SU-DHL-6 (cell line): ENCODE results near the gene CLDN14.

Experiments
- H2AFZ ChIP-seq: fragments of 200-600 bp; sonication (generic); 2 replicates; pipeline ENCODE4 v1.6.1; 2014; ENCODE audit warnings: low read depth, mild to moderate bottlenecking, moderate library complexity, mixed read lengths, antibody characterized with exemption, low read length; ENCODE audit not compliant: severe bottlenecking
- H3F3A ChIP-seq: fragments of 200-600 bp; shearing (Covaris generic); 2 replicates; pipeline ENCODE4 v1.6.0; 2016; ENCODE audit warnings: antibody characterized with exemption, mild to moderate bottlenecking; ENCODE audit not compliant: insufficient read depth
- H3K27ac ChIP-seq: fragments of 200-600 bp; sonication (generic); 2 replicates; pipeline ENCODE4 v1.5.1; 2016; ENCODE audit warnings: low read depth, mild to moderate bottlenecking, low read length, moderate library complexity, mixed read lengths
- H3K27me3 ChIP-seq: fragments of 200-600 bp; sonication (generic), shearing (Covaris generic); 2 replicates; pipeline ENCODE4 v1.6.0; 2014; ENCODE audit warnings: mild to moderate bottlenecking, low read length
- H3K36me3 ChIP-seq: fragments of 200-600 bp; sonication (generic); 2 replicates; pipeline ENCODE4 v1.6.1; 2014; ENCODE audit warnings: mild to moderate bottlenecking, low read length, mixed read lengths
- H3K4me2 ChIP-seq: fragments of 300-600, 200-600 bp; shearing (Covaris generic), sonication (generic); 2 replicates; pipeline ENCODE4 v1.6.0; 2014; ENCODE audit warnings: low read length, low read depth, mild to moderate bottlenecking; ENCODE audit not compliant: poor library complexity, severe bottlenecking
- H3K4me3 ChIP-seq: fragments of 200-600 bp; sonication (generic); 2 replicates; pipeline ENCODE4 v1.5.1; 2014; ENCODE audit warnings: antibody characterized with exemption, low read length, mild to moderate bottlenecking, mixed read lengths; ENCODE audit not compliant: insufficient read depth, poor library complexity, severe bottlenecking
- H3K79me2 ChIP-seq: fragments of 200-600 bp; sonication (generic); 2 replicates; pipeline ENCODE4 v1.6.1; 2014; ENCODE audit warnings: mild to moderate bottlenecking, low read length, moderate library complexity; ENCODE audit not compliant: insufficient read depth
- H3K9ac ChIP-seq: fragments of 200-600 bp; sonication (generic); 2 replicates; pipeline ENCODE4 v1.7.0; 2014; ENCODE audit warnings: mild to moderate bottlenecking, low read length
- H3K9me2 ChIP-seq: fragments of 200-600 bp; sonication (generic); replicated peaks from 2 replicates; pipeline ENCODE4 v1.6.1; 2014; ENCODE audit warnings: low read length; ENCODE audit not compliant: insufficient read depth
- H3K9me3 ChIP-seq: fragments of 200-600 bp; sonication (generic); 2 replicates; pipeline ENCODE4 v1.6.1; 2014; ENCODE audit warnings: low read length, mixed read lengths; ENCODE audit not compliant: insufficient read depth
- H4K20me1 ChIP-seq: fragments of 200-600 bp; sonication (generic); 2 replicates; pipeline ENCODE4 v1.6.1; 2014; ENCODE audit warnings: low read depth, mild to moderate bottlenecking, antibody characterized with exemption, low read length, moderate library complexity, mixed read lengths
- EZH2phosphoT487 ChIP-seq: fragments of 200-600 bp; sonication (generic), shearing (Covaris generic); conservative IDR thresholded peaks from 2 replicates; pipeline ENCODE4 v1.6.1; 2018; ENCODE audit warnings: mild to moderate bottlenecking, antibody characterized with exemption, low read length, moderate library complexity, mixed read lengths
- TF ChIP-seq, protein P1 (sequence below): fragments of 200-600 bp; sonication (generic); IDR thresholded peaks from one replicate; pipeline ENCODE4 v1.5.1; 2017; ENCODE audit warnings: antibody characterized with exemption, mild to moderate bottlenecking, low read length, moderate library complexity; ENCODE audit not compliant: insufficient read depth, poor library complexity, severe bottlenecking

CLDN14 gene

GRCh38 chr21:36510911-36511310 lies 31.0 kb upstream of the CLDN14 start:
- H4K20me1 ChIP-seq: no peaks in the 10 kb centered on the region
- H3K27me3 ChIP-seq: no peaks in the 10 kb centered on the region
- no peaks in the 10 kb centered on the region for H3K79me2 ChIP-seq
- H3K4me2 ChIP-seq: no peak overlapping the region
- no peak for TF ChIP-seq EZH2phosphoT487
- TF ChIP-seq, protein P1, sequence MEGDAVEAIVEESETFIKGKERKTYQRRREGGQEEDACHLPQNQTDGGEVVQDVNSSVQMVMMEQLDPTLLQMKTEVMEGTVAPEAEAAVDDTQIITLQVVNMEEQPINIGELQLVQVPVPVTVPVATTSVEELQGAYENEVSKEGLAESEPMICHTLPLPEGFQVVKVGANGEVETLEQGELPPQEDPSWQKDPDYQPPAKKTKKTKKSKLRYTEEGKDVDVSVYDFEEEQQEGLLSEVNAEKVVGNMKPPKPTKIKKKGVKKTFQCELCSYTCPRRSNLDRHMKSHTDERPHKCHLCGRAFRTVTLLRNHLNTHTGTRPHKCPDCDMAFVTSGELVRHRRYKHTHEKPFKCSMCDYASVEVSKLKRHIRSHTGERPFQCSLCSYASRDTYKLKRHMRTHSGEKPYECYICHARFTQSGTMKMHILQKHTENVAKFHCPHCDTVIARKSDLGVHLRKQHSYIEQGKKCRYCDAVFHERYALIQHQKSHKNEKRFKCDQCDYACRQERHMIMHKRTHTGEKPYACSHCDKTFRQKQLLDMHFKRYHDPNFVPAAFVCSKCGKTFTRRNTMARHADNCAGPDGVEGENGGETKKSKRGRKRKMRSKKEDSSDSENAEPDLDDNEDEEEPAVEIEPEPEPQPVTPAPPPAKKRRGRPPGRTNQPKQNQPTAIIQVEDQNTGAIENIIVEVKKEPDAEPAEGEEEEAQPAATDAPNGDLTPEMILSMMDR: no peak
- no peaks in the 10 kb centered on the region for H3K36me3 ChIP-seq
- H3K9me2 ChIP-seq: no peaks in the 10 kb centered on the region
- H3F3A ChIP-seq: no peaks in the 10 kb centered on the region
- H3K9ac ChIP-seq: no peak overlapping the region
- H3K4me3 ChIP-seq: no peak overlapping the region
- no peaks in the 10 kb centered on the region for H3K9me3 ChIP-seq
- peak overlapping the region; percentile 20 for H3K27ac ChIP-seq
- no peak overlapping the region for H2AFZ ChIP-seq

DNA sequence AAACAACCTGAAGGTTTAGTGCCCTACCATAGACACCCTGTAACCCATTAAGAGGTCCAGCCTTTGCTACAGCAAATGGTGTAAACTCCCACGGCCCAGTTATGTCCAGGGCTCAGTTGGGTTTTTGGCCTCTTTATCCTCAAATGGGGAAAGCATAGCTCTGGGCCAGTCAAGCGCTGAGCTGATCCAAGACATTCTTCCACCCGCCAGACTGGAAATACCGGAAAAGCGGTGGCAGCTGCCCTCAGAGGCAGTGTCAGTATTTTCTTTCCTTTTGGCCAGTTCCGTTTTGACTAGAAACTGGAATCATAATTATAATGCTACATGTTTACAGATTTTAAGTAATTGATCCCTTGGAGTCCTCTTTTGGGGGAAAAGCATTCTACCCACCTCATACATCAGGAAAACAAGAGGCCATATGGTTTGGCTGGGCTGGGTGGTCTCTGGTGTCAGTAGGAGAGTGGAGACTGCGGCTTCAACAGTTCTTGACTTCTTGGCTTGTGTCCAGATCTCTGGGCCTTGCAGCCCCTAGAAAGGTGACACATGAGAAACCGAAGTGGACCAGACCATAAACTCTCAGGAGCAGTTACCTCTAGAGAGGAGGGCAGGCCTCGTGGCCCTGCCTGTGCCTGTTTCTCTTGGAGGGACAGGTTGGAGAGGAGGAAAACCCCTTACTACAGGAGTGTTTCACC lies 30.2 kb upstream of the CLDN14 start:
- no peaks in the 10 kb centered on the region for H3K9me3 ChIP-seq
- no peak overlapping the region for H3K9ac ChIP-seq
- no peaks in the 10 kb centered on the region for H3K27me3 ChIP-seq
- TF ChIP-seq EZH2phosphoT487: no peak
- TF ChIP-seq, protein P1: no peak
- H4K20me1 ChIP-seq: no peaks in the 10 kb centered on the region
- no peaks in the 10 kb centered on the region for H3K79me2 ChIP-seq
- no peaks in the 10 kb centered on the region for H3F3A ChIP-seq
- no peak overlapping the region for H2AFZ ChIP-seq
- no peak overlapping the region for H3K4me2 ChIP-seq
- no peak overlapping the region for H3K4me3 ChIP-seq
- 0 out of 2 replicates have a peak overlapping the region, but pooled peaks have one; percentile 20 for H3K27ac ChIP-seq
- H3K9me2 ChIP-seq: no peaks in the 10 kb centered on the region
- H3K36me3 ChIP-seq: no peaks in the 10 kb centered on the region

- no peak for TF ChIP-seq EZH2phosphoT487
- TF ChIP-seq, protein P1: no peak
- Histone ChIP-seq H4K20me1 (no peaks in the 10 kb centered on the region), H3K9me2 (no peaks in the 10 kb centered on the region), H3K9me3 (no peaks in the 10 kb centered on the region), H3F3A (no peaks in the 10 kb centered on the region), H3K9ac (no peak overlapping the region), H2AFZ (no peak overlapping the region), H3K4me3 (no peak overlapping the region), H3K4me2 (no peak overlapping the region), H3K36me3 (no peaks in the 10 kb centered on the region), H3K79me2 (no peaks in the 10 kb centered on the region), H3K27ac (no peak overlapping the region), H3K27me3 (no peaks in the 10 kb centered on the region)
Measured at GRCh38 chr21:36508948-36509347, 29.0 kb upstream of the CLDN14 start.
